WTC11 (cell line): ENCODE data around the gene TDRD9.

Experiments
- ATF1 ChIP-seq: sonication (generic); formaldehyde crosslinking; IDR thresholded peaks from 2 replicates; pipeline ENCODE4 v1.8.1; 2023; ENCODE audit warnings: mild to moderate bottlenecking, moderate library complexity, missing genetic modification reagents
- ATF3 ChIP-seq: sonication (generic); formaldehyde crosslinking; conservative IDR thresholded peaks from 2 replicates; pipeline ENCODE4 v1.8.1; 2022; ENCODE audit warnings: mild to moderate bottlenecking, missing genetic modification reagents
- CTCF ChIP-seq: fragments of 200-600 bp; IDR thresholded peaks from 2 replicates; pipeline ENCODE4 v1.8.0; 2022; ENCODE audit warnings: antibody characterized with exemption
- GABPB1 ChIP-seq: sonication (generic); formaldehyde crosslinking; IDR thresholded peaks from 2 replicates; pipeline ENCODE4 v1.8.1; 2023; ENCODE audit warnings: mild to moderate bottlenecking, missing genetic modification reagents
- IRF2 ChIP-seq: sonication (generic); formaldehyde crosslinking; IDR thresholded peaks from 2 replicates; pipeline ENCODE4 v1.8.0; 2022; ENCODE audit warnings: low read depth, missing genetic modification reagents, borderline replicate concordance
- KAT7 ChIP-seq: sonication (generic); formaldehyde crosslinking; IDR thresholded peaks from 2 replicates; pipeline ENCODE4 v1.8.1; 2023; ENCODE audit warnings: missing genetic modification reagents, mild to moderate bottlenecking, borderline replicate concordance
- NR3C1 ChIP-seq: sonication (generic); formaldehyde crosslinking; conservative IDR thresholded peaks from 2 replicates; pipeline ENCODE4 v1.8.1; 2023; ENCODE audit warnings: low read depth, mild to moderate bottlenecking, missing genetic modification reagents
- SMAD4 ChIP-seq: sonication (generic); formaldehyde crosslinking; IDR thresholded peaks from 2 replicates; pipeline ENCODE4 v1.8.0; 2022; ENCODE audit warnings: mild to moderate bottlenecking, missing genetic modification reagents
- ZNF263 ChIP-seq: sonication (generic); formaldehyde crosslinking; IDR thresholded peaks from 2 replicates; pipeline ENCODE4 v1.8.1; 2022; ENCODE audit warnings: low read depth, mild to moderate bottlenecking, moderate library complexity, missing genetic modification reagents

GRCh38 chr14:104076743-104077142 is 148.5 kb downstream of the TDRD9 start:
- TF ChIP-seq IRF2 (CRISPR knock-in tag) (no peak), CTCF (no peak), SMAD4 (no peak), KAT7 (CRISPR knock-in tag) (no peak), GABPB1 (CRISPR knock-in tag) (no peak), ATF3 (CRISPR knock-in tag) (no peak), NR3C1 (no peak), ZNF263 (CRISPR knock-in tag) (no peak), ATF1 (no peak)
